GM13977 (cell line): Measurements from ENCODE around the gene PLS3.

Experiments
- DNase-seq: peaks from one replicate; pipeline ENCODE4 v3.0.0; 2012; ENCODE audit warnings: low spot score
- CTCF ChIP-seq: IDR thresholded peaks from 2 replicates; pipeline ENCODE4 v1.5.1; 2012; ENCODE audit warnings: mild to moderate bottlenecking, control low read depth; ENCODE audit not compliant: insufficient read depth; ENCODE audit errors: extremely low read depth, missing control alignments
- in situ Hi-C: fragments of 300-500 bp; cut with MboI; formaldehyde crosslinking; loops from one replicate; pipeline ENCODE4 v1.12.0; 2022; ENCODE audit warnings: low sequenced_read_pairs, low pct_unique_long_range_greater_than_20kb, mixed read lengths, inconsistent platforms; ENCODE audit not compliant: unreplicated experiment

PLS3 gene

GRCh38 chrX:115549008-115549407 lies 12.0 kb upstream of the PLS3 start:
- in situ Hi-C loops, result no loop called here
- DNase-seq, result no peak
- TF ChIP-seq CTCF, result no peak

- no peak for DNase-seq
- in situ Hi-C loops, result no loop called here
- TF ChIP-seq CTCF, result no peak
Measured at GRCh38 chrX:115553171-115553570, 7.8 kb upstream of the PLS3 start.

GRCh38 chrX:115559672-115560071 lies 1.3 kb upstream of the PLS3 start:
- no peak for TF ChIP-seq CTCF
- in situ Hi-C loops, result no loop called here
- no peak for DNase-seq

- in situ Hi-C loops, result no loop called here
- DNase-seq, result no peak
- no peak for TF ChIP-seq CTCF
Measured at GRCh38 chrX:115560211-115560977, 580 bp upstream of the PLS3 start.

GRCh38 chrX:115561605-115562479 lies 868 bp downstream of the PLS3 start:
- peak; percentile 34 for DNase-seq
- no peak for TF ChIP-seq CTCF
- in situ Hi-C loops, result no loop called here

- no peak for TF ChIP-seq CTCF
- no peak for DNase-seq
- in situ Hi-C loops, result no loop called here
Measured at GRCh38 chrX:115562480-115562847, 1.5 kb downstream of the PLS3 start.
